H1 (cell line): Measurements from ENCODE around the gene WWC2. TPM values are rescaled to one million over a fixed set of nuclear protein-coding genes. Genes with fewer than 3 reads are reported as not detected.

Source experiments
- CTCF ChIA-PET: fragments of 300-600 bp; sonication (Branson Sonifier 250); formaldehyde crosslinking; loops from one replicate; lab custom pipeline; 2021; ENCODE audit not compliant: partially characterized antibody; lab: Charles Lee
- POLR2A ChIA-PET: fragments of 300-600 bp; sonication (Branson Sonifier 250); formaldehyde crosslinking; loops from one replicate; lab custom pipeline; 2021; ENCODE audit warnings: inconsistent platforms; ENCODE audit not compliant: partially characterized antibody; lab: Charles Lee
- DNase-seq, 2 experiments: peaks; one replicate each; pipeline versions ENCODE4 v3.0.0 to v3.0.0-alpha.2; 2010 to 2022; ENCODE audit warnings: low spot score in 2 of 2, low read depth in 1 of 2, mixed read lengths in 1 of 2
- FAIRE-seq: peaks from 2 replicates; lab custom pipeline; 2011; peaks lifted over from hg19 to GRCh38; lab: Jason Lieb, UNC
- H2AFZ ChIP-seq: 2 replicates; pipeline ENCODE4 v1.8.1; 2012; ENCODE audit warnings: low read length, inconsistent platforms
- H2AK5ac ChIP-seq: 2 replicates; pipeline ENCODE4 v1.6.1; 2013; ENCODE audit warnings: low read depth, low read length
- H2BK120ac ChIP-seq: replicated peaks from 2 replicates; pipeline ENCODE3; 2013; ENCODE audit warnings: low read depth, low read length, inconsistent platforms
- H2BK12ac ChIP-seq: 2 replicates; pipeline ENCODE4 v1.6.1; 2013; ENCODE audit warnings: low read depth, low read length
- H2BK15ac ChIP-seq: 2 replicates; pipeline ENCODE4 v1.6.1; 2013; ENCODE audit warnings: low read length
- H2BK20ac ChIP-seq: 2 replicates; pipeline ENCODE4 v1.6.1; 2013; ENCODE audit warnings: low read length
- H2BK5ac ChIP-seq: 2 replicates; pipeline ENCODE4 v1.6.1; 2013; ENCODE audit warnings: low read depth, low read length
- H3K14ac ChIP-seq: 2 replicates; pipeline ENCODE4 v1.6.1; 2013; ENCODE audit warnings: inconsistent platforms; ENCODE audit not compliant: insufficient read length
- H3K18ac ChIP-seq: 2 replicates; pipeline ENCODE4 v1.6.1; 2013; ENCODE audit warnings: low read length; ENCODE audit errors: extremely low read depth
- H3K23ac ChIP-seq: 2 replicates; pipeline ENCODE4 v1.6.1; 2013; ENCODE audit warnings: inconsistent platforms; ENCODE audit not compliant: insufficient read length
- H3K23me2 ChIP-seq: 2 replicates; pipeline ENCODE4 v1.6.1; 2013; ENCODE audit warnings: low read depth, low read length
- H3K27ac ChIP-seq: 2 replicates; pipeline ENCODE4 v1.6.1; 2011; ENCODE audit warnings: low read depth, low read length, inconsistent platforms
- H3K27me3 ChIP-seq, 4 experiments: replicated peaks in 1 of 4; 1 replicate in 1 of 4; 2 replicates in 3 of 4; pipeline versions ENCODE4 v1.6.1 to v1.8.1; 2011 to 2013; ENCODE audit warnings: low read length in 3 of 4, mild to moderate bottlenecking in 3 of 4, inconsistent platforms in 2 of 4, mixed read lengths in 2 of 4, moderate library complexity in 1 of 4; ENCODE audit not compliant: control insufficient read depth in 3 of 4, insufficient read depth in 3 of 4; ENCODE audit errors: extremely low read depth in 1 of 4
- H3K36me3 ChIP-seq, 4 experiments: 2 replicates each; pipeline versions ENCODE4 v1.6.1 to v1.8.1; 2011 to 2013; ENCODE audit warnings: mild to moderate bottlenecking in 4 of 4, low read length in 3 of 4, moderate library complexity in 2 of 4, control low read depth in 1 of 4, inconsistent platforms in 1 of 4; ENCODE audit not compliant: insufficient read depth in 4 of 4, control insufficient read depth in 2 of 4
- H3K4ac ChIP-seq: replicated peaks from 2 replicates; pipeline ENCODE3; 2013; ENCODE audit warnings: low read length, low read depth, mixed read lengths, inconsistent platforms; ENCODE audit not compliant: insufficient read length
- H3K4me1 ChIP-seq, 4 experiments: replicated peaks in 1 of 4; 1 replicate in 1 of 4; 2 replicates in 3 of 4; pipeline versions ENCODE4 v1.6.1 to v1.8.1; 2011 to 2013; ENCODE audit warnings: low read length in 3 of 4, inconsistent platforms in 2 of 4, mixed read lengths in 1 of 4; ENCODE audit not compliant: insufficient read depth in 4 of 4, control insufficient read depth in 3 of 4
- H3K4me2 ChIP-seq, 2 experiments: 2 replicates each; pipeline versions ENCODE4 v1.6.1 to v1.8.1; 2011 to 2013; ENCODE audit warnings: low read depth in 2 of 2, low read length in 2 of 2, control low read depth in 1 of 2, inconsistent platforms in 1 of 2, mild to moderate bottlenecking in 1 of 2; ENCODE audit not compliant: insufficient read depth in 1 of 2
- H3K4me3 ChIP-seq, 4 experiments: fragments of 200-600, 300-600 bp in 1 of 4; sonication (generic), shearing (Covaris generic), sonication (Bioruptor Twin) in 1 of 4; 2 replicates each; pipeline versions ENCODE4 v1.5.1 to v1.8.1; 2011 to 2016; ENCODE audit warnings: low read length in 4 of 4, low read depth in 3 of 4, control low read depth in 2 of 4, inconsistent platforms in 2 of 4, mild to moderate bottlenecking in 2 of 4, mixed read lengths in 1 of 4, moderate library complexity in 1 of 4; ENCODE audit not compliant: insufficient read depth in 2 of 4; ENCODE audit errors: extremely low read depth in 1 of 4
- H3K56ac ChIP-seq: replicated peaks from 2 replicates; pipeline ENCODE3; 2013; ENCODE audit warnings: low read depth, mild to moderate bottlenecking, mixed read lengths, low read length, inconsistent platforms; ENCODE audit not compliant: insufficient read length
- H3K79me1 ChIP-seq: 2 replicates; pipeline ENCODE4 v1.6.1; 2013; ENCODE audit warnings: low read depth, low read length, control low read depth
- H3K79me2 ChIP-seq, 2 experiments: 2 replicates each; pipeline versions ENCODE4 v1.6.1 to v1.8.1; 2012 to 2013; ENCODE audit warnings: low read length in 2 of 2, mild to moderate bottlenecking in 2 of 2, inconsistent platforms in 1 of 2; ENCODE audit not compliant: insufficient read depth in 2 of 2, control insufficient read depth in 1 of 2
- H3K9ac ChIP-seq, 4 experiments: replicated peaks in 1 of 4; 1 replicate in 1 of 4; 2 replicates in 3 of 4; pipeline versions ENCODE4 v1.6.1 to v1.8.1; 2011 to 2013; ENCODE audit warnings: low read depth in 3 of 4, low read length in 3 of 4, control low read depth in 2 of 4, mild to moderate bottlenecking in 2 of 4, moderate library complexity in 2 of 4, inconsistent platforms in 1 of 4; ENCODE audit errors: extremely low read depth in 1 of 4
- H3K9me3 ChIP-seq, 2 experiments: 2 replicates each; pipeline versions ENCODE4 v1.6.1 to v1.8.1; 2012 to 2013; ENCODE audit warnings: mild to moderate bottlenecking in 2 of 2, moderate library complexity in 2 of 2, control low read depth in 1 of 2, inconsistent platforms in 1 of 2, low read depth in 1 of 2, low read length in 1 of 2, mixed read lengths in 1 of 2; ENCODE audit not compliant: insufficient read depth in 2 of 2
- H4K20me1 ChIP-seq, 2 experiments: replicated peaks in 1 of 2; 2 replicates each; pipeline versions ENCODE3 to v1.8.1; 2011 to 2013; ENCODE audit warnings: inconsistent platforms in 2 of 2, low read length in 2 of 2, mild to moderate bottlenecking in 1 of 2; ENCODE audit not compliant: insufficient read depth in 2 of 2, control insufficient read depth in 1 of 2
- H4K5ac ChIP-seq: 2 replicates; pipeline ENCODE4 v1.6.1; 2013; ENCODE audit warnings: low read length, low read depth, mixed read lengths, inconsistent platforms; ENCODE audit not compliant: insufficient read length
- H4K8ac ChIP-seq: 2 replicates; pipeline ENCODE4 v1.8.0; 2013; ENCODE audit warnings: mild to moderate bottlenecking, moderate library complexity, low read length, inconsistent platforms; ENCODE audit not compliant: insufficient read depth; ENCODE audit errors: extremely low read depth
- H4K91ac ChIP-seq: replicated peaks from 2 replicates; pipeline ENCODE3; 2013; ENCODE audit warnings: low read length, mixed read lengths, inconsistent platforms; ENCODE audit not compliant: insufficient read length
- BRCA1 ChIP-seq: IDR thresholded peaks from 2 replicates; pipeline ENCODE4 v1.6.1; 2012; ENCODE audit warnings: low read depth, low read length, improper control_type of control experiment
- CEBPB ChIP-seq: IDR thresholded peaks from 2 replicates; pipeline ENCODE4 v1.6.1; 2012; ENCODE audit warnings: low read depth, low read length
- CHD2 ChIP-seq: IDR thresholded peaks from 2 replicates; pipeline ENCODE4 v1.6.1; 2012; ENCODE audit warnings: low read length, improper control_type of control experiment
- EP300 ChIP-seq, 2 experiments: IDR thresholded peaks; 1 replicate in 1 of 2; 2 replicates in 1 of 2; pipeline ENCODE4 v1.6.1; 2011 to 2012; ENCODE audit warnings: low read depth in 2 of 2, low read length in 2 of 2, mild to moderate bottlenecking in 2 of 2, borderline replicate concordance in 1 of 2, inconsistent platforms in 1 of 2, moderate library complexity in 1 of 2
- FOSL1 ChIP-seq: IDR thresholded peaks from 2 replicates; pipeline ENCODE4 v1.6.1; 2011; ENCODE audit warnings: mild to moderate bottlenecking, low read depth, low read length, moderate library complexity; ENCODE audit not compliant: insufficient read depth
- GTF2F1 ChIP-seq: IDR thresholded peaks from 2 replicates; pipeline ENCODE4 v1.6.1; 2012; ENCODE audit warnings: low read depth, low read length, improper control_type of control experiment, borderline replicate concordance
- KDM5A ChIP-seq: fragments of 200-600 bp; IDR thresholded peaks from 2 replicates; pipeline ENCODE4 v1.7.1; 2012; ENCODE audit warnings: mild to moderate bottlenecking, low read length, inconsistent platforms, mixed read lengths
- MAFK ChIP-seq: IDR thresholded peaks from 2 replicates; pipeline ENCODE4 v1.6.1; 2012; ENCODE audit warnings: low read depth, mild to moderate bottlenecking, improper control_type of control experiment, low read length
- PHF8 ChIP-seq: fragments of 200-600 bp; sonication (generic); conservative IDR thresholded peaks from 2 replicates; pipeline ENCODE4 v1.7.1; 2012; ENCODE audit warnings: low read depth, mild to moderate bottlenecking, inconsistent platforms, low read length, moderate library complexity
- POLR2A ChIP-seq, 2 experiments: IDR thresholded peaks; 1 replicate in 1 of 2; 2 replicates in 1 of 2; pipeline ENCODE4 v1.6.1; 2011; ENCODE audit warnings: low read depth in 2 of 2, low read length in 2 of 2, mild to moderate bottlenecking in 2 of 2; ENCODE audit errors: control extremely low read depth in 1 of 2
- POU5F1 ChIP-seq: IDR thresholded peaks from 2 replicates; pipeline ENCODE4 v1.6.1; 2011; ENCODE audit warnings: low read depth, mild to moderate bottlenecking, low read length, moderate library complexity
- SIN3A ChIP-seq, 2 experiments: IDR thresholded peaks in 1 of 2; conservative IDR thresholded peaks in 1 of 2; 2 replicates each; pipeline ENCODE4 v1.6.1; 2011 to 2012; ENCODE audit warnings: low read length in 2 of 2, improper control_type of control experiment in 1 of 2, low read depth in 1 of 2, mild to moderate bottlenecking in 1 of 2
- SP2 ChIP-seq: IDR thresholded peaks from 2 replicates; pipeline ENCODE4 v1.6.1; 2012; ENCODE audit warnings: mild to moderate bottlenecking, low read length, inconsistent platforms
- SP4 ChIP-seq: IDR thresholded peaks from 2 replicates; pipeline ENCODE4 v1.6.1; 2012; ENCODE audit warnings: low read length, inconsistent platforms
- TCF12 ChIP-seq: IDR thresholded peaks from 2 replicates; pipeline ENCODE4 v1.6.1; 2011; ENCODE audit warnings: low read depth, mild to moderate bottlenecking, low read length
- WGBS, 2 experiments: shearing (Covaris generic) in 1 of 2; methylation state at CpG; one replicate each; pipeline versions ENCODE4 v1.1.6 to v1.1.7; 2013 to 2015; ENCODE audit warnings: low lambda C conversion rate in 2 of 2, mixed read lengths in 2 of 2, inconsistent platforms in 1 of 2, low coverage in 1 of 2, missing lambda C conversion rate in 1 of 2; ENCODE audit not compliant: insufficient replicate concordance in 2 of 2, insufficient coverage in 1 of 2, insufficient read length in 1 of 2; ENCODE audit errors: extremely low coverage in 1 of 2, missing lambda C conversion rate in 1 of 2; 5-methylcytosine and 5-hydroxymethylcytosine counted together
- polyA plus RNA-seq, 7 experiments: library from polyadenylated mRNA; depleted of rRNA in 3 of 7; stranded (reverse) in 5 of 7; unstranded in 2 of 7; fragments of >200 nt in 5 of 7; fragments of 200-250 nt in 2 of 7; gene quantifications; 1 replicate in 5 of 7; 2 replicates in 1 of 7; 4 replicates in 1 of 7; pipeline versions ENCODE4 v1.2.1 to v1.2.3, GENCODE V29; 2011 to 2013; ENCODE audit warnings: missing spikeins in 2 of 7, mixed read lengths in 2 of 7
- total RNA-seq: library from RNA; stranded (reverse); fragmentation: NEBNext Ultra II Directional; extraction: Animal tissue kit (Norgen Biotek cat#: 25700); gene quantifications from 2 replicates; pipeline ENCODE4 v1.2.1, GENCODE V29; 2021
- TF ChIP-seq, protein P1 (sequence below): IDR thresholded peaks from 2 replicates; pipeline ENCODE4 v1.6.1; 2012; ENCODE audit warnings: inconsistent platforms

WWC2 gene
- total and polyA plus RNA-seq, 2 of the 8 experiments (the other 6 are each of a cell fraction or from before 2014, with no cell fraction given), result 17.6 to 135 TPM

DNA sequence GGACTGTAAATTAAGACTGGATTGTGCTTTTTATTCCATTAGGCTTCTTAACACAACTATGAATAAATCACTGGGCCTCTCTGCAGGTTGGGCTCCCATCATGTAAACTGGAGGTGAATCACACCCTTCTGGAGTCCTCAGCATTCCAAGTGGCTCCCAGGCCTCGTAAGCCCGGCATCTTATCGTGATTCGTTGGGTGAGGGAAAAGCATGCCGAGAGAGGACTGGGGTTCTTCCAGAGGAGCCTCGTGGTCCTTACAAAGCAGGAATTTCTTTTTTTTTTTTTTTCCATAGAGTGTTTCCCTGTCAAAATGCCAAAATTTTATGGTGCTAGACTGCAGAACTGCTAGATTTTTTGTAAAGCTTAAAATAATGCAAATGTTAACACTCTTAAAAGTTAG, 201.0 kb downstream of the WWC2 start:
- H2BK15ac ChIP-seq, result no peak overlapping the region
- no peak overlapping the region for H2AK5ac ChIP-seq
- H3K9ac ChIP-seq, result no peak overlapping the region
- H4K8ac ChIP-seq, result no peak overlapping the region
- H3K56ac ChIP-seq, result no peak overlapping the region
- no peaks in the 10 kb centered on the region for H3K9me3 ChIP-seq
- no peak overlapping the region for H3K4me2 ChIP-seq
- WGBS, 2 experiments, result 98% methylated on average over 6 of the region's 6 CpGs; no CpG with 5 or more reads in 1 of the 2 experiments
- peaks cover 3 to 35% (median 22%) of the 10 kb centered on the region in 4 experiments; a peak in 7 of 8 replicates for H3K36me3 ChIP-seq
- no peak overlapping the region for H3K14ac ChIP-seq
- no peaks in the 10 kb centered on the region for H4K20me1 ChIP-seq
- H2AFZ ChIP-seq, result no peak overlapping the region
- ChIA-PET POLR2A (interaction anchor here (0.6 kb wide), 1 partner anchor 343 kb away, joined by 3 read pairs; no protein-coding TSS in a partner anchor), CTCF (interaction anchor here (0.6 to 1.3 kb wide), 2 partner anchors 38 to 182 kb away, joined by 3 read pairs; no protein-coding TSS in a partner anchor)
- H3K79me2 ChIP-seq, result no peaks in the 10 kb centered on the region
- H2BK12ac ChIP-seq, result no peak overlapping the region
- H4K91ac ChIP-seq, result no peak overlapping the region
- H3K4me1 ChIP-seq, result no peaks in the 10 kb centered on the region
- H3K18ac ChIP-seq, result no peak overlapping the region
- H3K23me2 ChIP-seq, result no peaks in the 10 kb centered on the region
- no peak for FAIRE-seq
- no peak overlapping the region for H3K4ac ChIP-seq
- no peak overlapping the region for H3K27ac ChIP-seq
- no peak overlapping the region for H2BK20ac ChIP-seq
- H3K4me3 ChIP-seq, result no peak overlapping the region
- H3K27me3 ChIP-seq, result no peaks in the 10 kb centered on the region
- H3K23ac ChIP-seq, result no peak overlapping the region
- DNase-seq, result no peak
- no peaks in the 10 kb centered on the region for H3K79me1 ChIP-seq
- H4K5ac ChIP-seq, result no peak overlapping the region
- no peak overlapping the region for H2BK5ac ChIP-seq
- no peak overlapping the region for H2BK120ac ChIP-seq
- TF ChIP-seq CHD2, result no peak
- no peak for TF ChIP-seq EP300 (IDR thresholded peaks at IDR 0.05; ENCODE audit: borderline replicate concordance in 1 of 2, low read depth in 2 of 2, low read length in 2 of 2)
- TF ChIP-seq SIN3A (conservative IDR thresholded peaks at IDR 0.05 in 1 of 2, IDR thresholded peaks at IDR 0.05 in 1 of 2; ENCODE audit: low read depth in 1 of 2, low read length in 2 of 2), result no peak
- TF ChIP-seq CEBPB, result no peak
- TF ChIP-seq TCF12, result no peak
- no peak for TF ChIP-seq PHF8
- no peak for TF ChIP-seq GTF2F1
- TF ChIP-seq MAFK, result no peak
- no peak for TF ChIP-seq FOSL1
- no peak for TF ChIP-seq POU5F1
- TF ChIP-seq POLR2A (IDR thresholded peaks at IDR 0.05; ENCODE audit: control extremely low read depth in 1 of 2, low read depth in 2 of 2, low read length in 2 of 2), result no peak
- TF ChIP-seq, protein P1, sequence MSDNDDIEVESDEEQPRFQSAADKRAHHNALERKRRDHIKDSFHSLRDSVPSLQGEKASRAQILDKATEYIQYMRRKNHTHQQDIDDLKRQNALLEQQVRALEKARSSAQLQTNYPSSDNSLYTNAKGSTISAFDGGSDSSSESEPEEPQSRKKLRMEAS, result no peak
- TF ChIP-seq BRCA1, result no peak
- no peak for TF ChIP-seq SP4
- no peak for TF ChIP-seq SP2
- no peak for TF ChIP-seq KDM5A
